Measurements from ENCODE around the gene CMKLR1. TPM values are rescaled to one million over a fixed set of nuclear protein-coding genes. Genes with fewer than 3 reads are reported as not detected.

CMKLR1 gene
- total RNA-seq, 1 experiment from 2014 or later: 0.66 TPM

DNA sequence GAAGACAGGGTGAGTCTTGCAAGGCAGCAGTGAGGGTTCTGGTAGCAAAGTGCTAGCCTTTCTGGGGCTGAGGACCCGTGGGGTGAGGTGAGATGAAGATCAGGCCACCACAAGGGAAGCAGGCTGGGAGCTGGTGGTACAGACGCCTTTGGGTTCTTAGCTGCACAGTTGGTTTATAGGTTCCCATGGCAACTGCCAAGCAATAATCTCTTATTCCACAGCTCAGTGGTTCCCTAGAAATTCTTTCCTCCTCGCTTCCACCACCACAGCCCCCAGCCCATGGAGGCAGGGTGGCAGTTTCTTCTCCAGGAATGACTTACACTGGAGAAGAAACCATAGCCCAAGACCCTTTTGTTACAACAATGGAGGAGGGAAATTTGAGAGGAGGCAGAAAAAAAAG, 82.1 kb downstream of the CMKLR1 start:
- no peak overlapping the region for H3K4me2 ChIP-seq (ENCODE audit: insufficient read depth, insufficient read length, low read length)
- H3K9me3 ChIP-seq (ENCODE audit: control insufficient read depth, low read depth, low read length): peaks cover 6% of the 10 kb centered on the region
- no peak overlapping the region for H4K91ac ChIP-seq (ENCODE audit: insufficient read length, low read depth, low read length)
- H3K79me2 ChIP-seq (ENCODE audit: insufficient read depth, low read length): no peaks in the 10 kb centered on the region
- no peaks in the 10 kb centered on the region for H3K23me2 ChIP-seq (ENCODE audit: insufficient read length, low read depth, low read length, poor library complexity, severe bottlenecking)
- DNase-seq: no peak
- H3K18ac ChIP-seq (ENCODE audit: insufficient read length, low read depth, low read length): no peak overlapping the region
- H3K4me1 Mint-ChIP-seq: peaks cover 21 to 29% of the 10 kb centered on the region in 2 experiments
- no peak overlapping the region for H2BK20ac ChIP-seq (ENCODE audit: low read depth, low read length, poor library complexity, severe bottlenecking)
- no peak overlapping the region for H3K27ac Mint-ChIP-seq
- H3K36me3 Mint-ChIP-seq (ENCODE audit: insufficient read depth in 1 of 3, low read depth in 3 of 3): peaks cover 4 to 28% (median 15%) of the 10 kb centered on the region in 3 experiments; a peak in 6 of 7 replicates
- no peak for TF ChIP-seq CTCF (conservative IDR thresholded peaks at IDR 0.05)
- H3K4me3 Mint-ChIP-seq: no peak overlapping the region
- H4K8ac ChIP-seq (replicated peaks; ENCODE audit: insufficient read length, low read depth, low read length): no peak overlapping the region
- H2BK5ac ChIP-seq (ENCODE audit: insufficient read length, low read length): no peak overlapping the region
- H2BK120ac ChIP-seq (ENCODE audit: low read depth, low read length, poor library complexity, severe bottlenecking): no peak overlapping the region
- H3K56ac ChIP-seq (ENCODE audit: insufficient read length, low read depth, low read length): no peak overlapping the region
- no peak overlapping the region for H4K5ac ChIP-seq (ENCODE audit: insufficient read length, low read depth, low read length)
- no peak overlapping the region for H2AFZ ChIP-seq (ENCODE audit: low read length)
- no peak overlapping the region for H2AK5ac ChIP-seq (ENCODE audit: insufficient read length, low read length)
- H2BK12ac ChIP-seq (ENCODE audit: insufficient read length, low read depth, low read length): no peak overlapping the region
- H3T11ph ChIP-seq (ENCODE audit: low read length): no peak overlapping the region
- no peaks in the 10 kb centered on the region for H4K20me1 ChIP-seq (ENCODE audit: control insufficient read depth, insufficient read depth, insufficient read length)
- H3K79me1 ChIP-seq (ENCODE audit: insufficient read depth, low read depth, low read length, poor library complexity, severe bottlenecking): no peaks in the 10 kb centered on the region
- H3K14ac ChIP-seq (ENCODE audit: insufficient read depth, low read length): no peak overlapping the region
- no peak overlapping the region for H3K23ac ChIP-seq (ENCODE audit: insufficient read length, low read depth, low read length)
- peaks cover 23 to 29% of the 10 kb centered on the region in 2 experiments for H3K9me3 Mint-ChIP-seq
- no peak overlapping the region for H2BK15ac ChIP-seq (ENCODE audit: low read depth, low read length)
- WGBS (ENCODE audit: extremely low coverage, insufficient read length, low lambda C conversion rate): no CpG with 5 or more reads among the region's 3 CpGs
- H3K27me3 ChIP-seq (ENCODE audit: insufficient read depth, low read length): no peaks in the 10 kb centered on the region
- no peak overlapping the region for H3K9ac ChIP-seq (ENCODE audit: extremely low read depth, insufficient read length, low read length)
- peaks cover 7% of the 10 kb centered on the region for H3K4me1 ChIP-seq (ENCODE audit: insufficient read depth, low read length)
- H3K27ac ChIP-seq (ENCODE audit: insufficient read length, low read depth, low read length): no peak overlapping the region
- H3K4ac ChIP-seq (ENCODE audit: low read depth, low read length): no peak overlapping the region
- peaks cover 7% of the 10 kb centered on the region for H3K27me3 Mint-ChIP-seq (ENCODE audit: low read depth)

Measured in H9 (cell line).